ENCODE data around the gene ANKRD60.

The ANKRD60 gene

GRCh38 chr20:58228484-58229197, at the start of gene ANKRD60:
Gene ANKRD60, minus strand, starts transcription at chr20:58228653. Its CDS starts 0 bp downstream, at chr20:58228653.
- DNase-seq = no peak

- no peak for DNase-seq
These were observed 49.4 kb upstream of the ANKRD60 start for GRCh38 chr20:58277578-58278472.

DNA sequence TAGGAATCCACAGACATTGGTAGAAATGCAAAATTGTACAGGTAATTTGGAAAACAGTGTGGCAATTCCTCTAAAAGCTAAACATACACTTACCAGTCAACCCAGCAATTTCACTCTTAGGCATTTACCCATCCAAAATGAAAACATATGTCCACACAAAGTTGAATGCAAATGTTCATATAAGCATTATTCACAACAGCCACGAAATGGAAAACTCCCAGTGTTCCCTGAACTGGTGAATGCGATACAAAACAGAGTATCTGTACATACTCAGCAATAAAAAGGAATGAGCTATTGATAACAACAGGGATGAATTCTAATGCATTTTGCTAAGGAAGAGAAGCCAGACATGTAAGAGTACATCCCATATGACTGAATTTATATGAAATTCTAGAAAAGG, 48.7 kb upstream of the ANKRD60 start:
- no peak for DNase-seq

DNA sequence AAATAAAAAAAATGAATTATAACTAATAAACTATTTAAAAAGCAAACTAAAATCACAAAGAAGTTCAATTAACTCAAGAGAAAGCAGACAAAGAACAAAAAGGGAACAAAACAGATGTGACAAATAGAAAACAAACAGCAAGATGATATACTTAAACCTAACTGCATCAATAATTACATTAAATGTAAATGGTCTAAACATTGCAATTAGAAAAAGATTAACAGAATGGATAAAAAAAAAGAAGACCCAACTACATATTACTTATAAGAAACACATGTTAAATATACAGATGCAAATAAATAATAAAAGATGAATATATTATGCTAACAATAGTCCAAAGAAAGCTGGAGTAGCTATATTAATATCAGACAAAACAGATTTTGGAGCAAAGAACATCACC, 45.9 kb upstream of the ANKRD60 start:
- DNase-seq = no peak

DNA sequence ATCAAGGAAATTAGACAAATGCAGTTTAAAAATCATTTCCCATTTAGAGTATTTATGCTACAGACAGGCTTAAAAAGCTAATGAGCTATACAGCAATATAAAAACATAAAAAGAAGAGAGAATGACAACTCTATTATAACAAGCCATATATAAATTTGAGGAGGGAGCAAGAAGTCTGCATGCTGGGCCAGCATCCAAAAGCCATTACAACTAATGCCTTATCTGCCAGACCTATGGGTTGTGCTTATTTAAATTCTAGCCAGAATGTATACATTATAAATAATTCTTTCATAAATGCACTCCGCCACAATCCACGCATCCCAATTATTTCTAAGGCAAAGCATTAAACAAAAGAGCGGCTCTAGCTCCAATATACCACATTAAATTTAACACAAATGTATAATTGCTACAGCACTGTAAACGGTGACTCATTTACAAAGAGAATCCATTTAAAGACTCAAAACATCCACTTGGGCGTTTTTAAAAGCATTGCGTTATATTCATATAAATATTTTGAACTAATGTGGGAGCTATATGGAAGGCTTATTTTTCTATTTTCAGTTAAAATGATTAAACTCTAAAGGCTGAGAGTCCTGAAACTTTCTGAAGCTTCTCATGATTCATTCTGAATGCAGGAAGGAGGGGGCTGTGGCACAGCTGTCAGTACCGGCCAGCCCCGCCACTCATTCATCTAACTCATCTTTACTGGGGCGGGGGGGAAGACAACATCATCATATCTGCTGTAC, 43.3 kb upstream of the ANKRD60 start:
- peak; percentile 4 for DNase-seq

DNA sequence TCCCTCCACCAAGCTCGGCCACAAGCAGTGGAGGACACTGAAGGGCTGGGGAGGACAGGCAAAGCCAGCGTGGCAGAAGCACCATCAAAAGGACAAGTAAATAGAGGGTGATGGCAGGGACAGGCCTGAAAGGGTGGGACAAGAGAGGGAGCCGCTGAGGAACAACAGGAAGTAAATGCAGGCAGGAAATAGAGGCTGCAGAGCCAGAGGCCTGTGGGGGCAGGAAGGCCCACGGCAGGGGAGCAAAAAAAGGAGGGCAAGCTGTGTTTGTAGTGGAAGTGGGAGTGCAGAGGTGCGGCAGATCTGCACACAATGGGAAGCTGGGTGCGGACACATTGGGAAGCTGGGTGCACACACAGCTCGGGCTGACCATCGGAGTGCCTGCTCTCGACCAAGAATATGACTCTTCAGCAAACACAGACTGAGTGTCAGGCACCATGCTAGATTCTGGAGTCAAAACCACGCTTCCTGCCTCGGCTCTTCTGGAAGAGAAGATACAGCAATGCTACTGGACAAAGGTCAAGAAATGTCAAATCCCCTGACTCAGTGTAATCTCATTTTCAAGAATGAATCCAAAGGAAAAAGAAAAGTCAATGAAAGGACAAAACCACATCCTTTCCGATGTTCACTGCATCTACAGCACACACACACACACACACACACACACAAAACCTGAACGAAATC, 40.6 kb upstream of the ANKRD60 start:
- no peak for DNase-seq

DNA sequence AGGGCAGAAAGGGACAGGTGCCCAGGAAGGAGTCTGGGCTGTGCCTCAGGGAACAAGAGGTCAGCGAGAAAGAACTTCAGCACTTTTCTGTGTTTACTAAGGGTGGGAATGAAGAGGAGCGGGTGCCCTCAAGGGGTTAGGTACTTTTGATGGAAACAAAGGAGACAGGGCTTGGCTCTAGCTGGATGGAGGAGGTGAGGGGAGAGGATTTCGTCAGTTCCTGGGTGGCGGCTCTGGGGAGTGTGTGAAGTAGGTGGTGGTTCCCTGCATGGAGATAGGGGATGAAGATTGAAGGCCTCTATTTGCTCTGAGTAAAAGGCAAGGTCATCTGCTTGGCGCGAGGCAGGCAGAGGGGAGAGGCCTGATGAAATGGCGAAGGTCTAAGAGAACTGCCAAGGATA, 40.0 kb upstream of the ANKRD60 start:
- no peak for DNase-seq

GRCh38 chr20:58267389-58268215, 39.1 kb upstream of the ANKRD60 start:
- DNase-seq = no peak

- no peak for DNase-seq
These were observed 35.8 kb upstream of the ANKRD60 start for GRCh38 chr20:58264271-58264670.

GRCh38 chr20:58261660-58262059, 33.2 kb upstream of the ANKRD60 start:
- no peak for DNase-seq

DNA sequence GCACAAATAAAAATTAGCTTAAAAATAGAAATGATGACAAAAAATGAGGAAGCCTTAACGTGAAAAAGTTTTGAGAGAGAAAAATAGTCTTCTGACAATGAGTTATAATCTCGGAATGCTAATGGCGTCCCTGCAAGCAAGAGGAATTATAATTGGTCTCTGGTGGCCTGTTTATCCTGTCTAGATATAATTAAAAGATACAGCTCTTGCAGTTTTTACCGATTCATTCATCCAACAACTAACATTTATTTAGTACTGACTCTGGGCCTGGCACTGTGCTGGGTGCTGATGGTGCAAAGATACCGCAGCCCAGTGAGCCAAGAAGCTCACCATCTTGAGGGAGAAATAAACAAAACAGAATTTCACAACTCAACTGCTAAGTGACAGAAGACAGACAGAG, 31.6 kb upstream of the ANKRD60 start:
- DNase-seq = no peak

DNA sequence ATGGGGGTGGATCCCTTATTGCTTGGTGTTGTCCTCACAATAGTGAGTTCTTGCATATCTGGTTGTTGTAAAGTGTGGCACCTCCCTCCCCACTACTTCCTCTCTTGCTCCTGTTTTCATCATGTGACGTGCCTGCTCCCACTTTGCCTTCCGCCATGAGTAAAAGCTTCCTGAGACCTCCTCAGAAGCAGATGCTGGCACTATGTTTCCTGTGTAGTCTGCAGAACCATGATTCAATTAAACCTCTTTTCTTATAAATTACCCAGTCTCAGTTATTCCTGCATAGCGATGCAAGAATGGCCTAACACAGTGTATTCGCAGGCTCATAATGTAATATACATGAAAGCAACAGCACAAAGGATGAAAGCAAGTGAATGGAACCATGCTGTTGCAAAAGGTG, 28.4 kb upstream of the ANKRD60 start:
- no peak for DNase-seq

- DNase-seq = no peak
These were observed 27.9 kb upstream of the ANKRD60 start for GRCh38 chr20:58256307-58256706.

DNA sequence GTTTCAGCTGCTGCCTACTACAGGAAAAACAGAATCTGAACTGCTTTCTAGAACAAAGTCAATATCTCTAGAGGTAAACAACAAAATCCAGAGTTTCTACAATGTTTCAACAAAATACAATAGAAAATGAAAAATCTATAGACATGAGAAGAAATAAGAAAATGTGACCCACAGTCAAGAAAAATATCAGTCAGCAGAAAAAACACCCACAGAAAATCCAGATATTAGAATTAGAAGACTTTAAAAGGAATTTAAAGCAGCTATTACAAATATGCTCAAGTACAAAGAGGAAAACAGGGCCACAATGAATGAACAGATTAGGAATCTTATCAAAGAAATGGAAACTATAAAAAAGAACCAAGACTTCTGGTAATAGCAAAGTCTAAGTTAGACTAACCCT, 26.4 kb upstream of the ANKRD60 start:
- no peak for DNase-seq

DNA sequence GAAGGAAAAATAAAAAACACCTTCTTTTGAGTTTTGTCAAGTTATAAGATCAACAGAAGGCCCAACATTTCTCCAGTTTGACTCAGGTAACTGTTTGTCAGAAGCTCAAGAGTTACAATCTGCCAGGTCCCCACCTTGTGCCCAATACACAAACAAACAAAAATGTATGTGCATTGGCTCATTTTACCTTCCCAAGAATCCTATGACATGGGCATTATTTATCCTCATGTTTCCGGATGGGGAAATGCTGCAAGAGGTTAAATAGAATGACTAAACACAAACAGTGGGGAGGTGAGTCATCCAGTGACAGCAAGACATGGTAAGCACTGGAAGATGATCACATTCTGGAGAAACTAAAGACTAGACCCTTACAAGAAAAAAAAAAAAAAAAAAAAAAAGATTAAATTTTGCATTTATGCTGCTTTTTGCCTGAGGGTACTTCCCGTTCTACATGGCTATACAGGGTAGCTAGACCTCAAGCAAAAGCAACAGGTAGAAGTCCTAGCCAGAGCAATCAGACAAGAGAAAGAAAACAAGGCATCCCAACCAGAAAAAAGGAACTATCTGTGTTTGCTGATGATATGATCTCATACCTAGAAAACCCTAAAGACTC, 23.6 kb upstream of the ANKRD60 start:
- DNase-seq = no peak

DNA sequence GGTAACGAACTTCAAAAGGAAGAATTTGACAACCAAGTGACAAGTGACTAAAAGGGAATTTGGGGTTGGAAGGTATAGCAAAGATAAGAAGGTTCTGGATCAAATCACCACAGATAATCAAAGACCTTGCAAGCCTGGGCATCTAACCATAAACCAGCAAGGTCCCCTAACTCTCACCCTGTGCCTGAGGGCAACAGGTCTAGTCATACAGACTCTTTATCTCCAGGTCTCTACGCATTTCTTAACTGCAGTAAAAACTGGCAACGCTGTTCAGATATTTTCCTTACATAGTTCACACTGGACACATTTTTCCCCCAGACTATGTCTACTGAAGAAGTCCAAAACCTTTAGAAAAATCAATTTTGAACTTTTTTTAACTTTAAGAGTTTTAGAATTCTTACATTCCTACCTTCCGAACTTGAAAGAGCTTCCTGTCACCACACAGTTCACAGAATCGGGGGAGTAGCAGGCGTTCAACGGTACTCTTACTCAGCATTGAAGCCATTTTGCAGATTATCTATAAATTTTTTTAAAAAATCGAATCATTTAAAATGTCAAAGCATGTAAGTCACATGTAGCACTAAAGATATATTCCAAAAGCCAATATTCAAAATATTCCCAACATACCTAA, 23.0 kb upstream of the ANKRD60 start:
- DNase-seq = no peak

- no peak for DNase-seq
These were observed 17.9 kb upstream of the ANKRD60 start for GRCh38 chr20:58246346-58246745.

GRCh38 chr20:58245931-58246330, 17.5 kb upstream of the ANKRD60 start:
- DNase-seq = no peak

- no peak for DNase-seq
These were observed 16.9 kb upstream of the ANKRD60 start for GRCh38 chr20:58245181-58245891.

GRCh38 chr20:58244517-58245030, 16.1 kb upstream of the ANKRD60 start:
- no peak for DNase-seq
